ENCODE measurements around the gene MPP3. TPM values are rescaled to one million over a fixed set of nuclear protein-coding genes. Genes with fewer than 3 reads are reported as not detected.
"Not testable (repeated sequence)": the region's sequence is repeated elsewhere in the genome, so short reads cannot be mapped to it uniquely, and the experiment has no call there.

MPP3 gene
- total and polyA plus RNA-seq, 4 donors: 3.1 to 25.2 (median 15.2) TPM

DNA sequence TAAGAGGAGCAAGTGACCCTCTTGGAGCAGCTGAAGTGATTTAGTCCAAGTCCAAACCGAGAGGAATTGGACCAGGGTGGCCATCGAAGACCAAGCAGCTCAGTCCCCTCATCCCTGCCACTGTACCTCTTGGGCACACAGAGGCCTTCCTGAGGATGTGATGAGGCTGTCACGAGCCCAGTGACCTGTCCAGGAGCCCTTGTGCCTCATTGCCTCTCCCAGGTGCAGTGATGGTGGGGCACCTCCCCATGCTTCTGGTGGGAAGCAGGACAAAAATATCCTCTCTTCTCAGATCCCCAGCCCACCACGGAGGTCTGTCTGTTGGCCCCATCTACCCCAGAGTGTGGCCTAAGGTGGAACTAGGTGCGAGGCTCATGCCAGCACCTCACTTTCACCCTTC lies 11.3 kb upstream of the MPP3 start:
- ATAC-seq (ENCODE audit: low FRiP score): no peak
- 92 to 95% methylated on average over 5 of the region's 5 CpGs for WGBS, 2 donors
- no peaks in the 10 kb centered on the region for H3K36me3 ChIP-seq (ENCODE audit: control insufficient read depth in 1 of 2, insufficient read depth in 2 of 2, low read length in 1 of 2)
- H3K4me3 ChIP-seq (ENCODE audit: low read length in 2 of 2): no peak overlapping the region
- H3K27me3 ChIP-seq (ENCODE audit: control insufficient read depth in 1 of 2, insufficient read depth in 2 of 2, low read length in 1 of 2): no peaks in the 10 kb centered on the region
- no peaks in the 10 kb centered on the region for H3K9me3 ChIP-seq (ENCODE audit: control insufficient read depth, low read length)
- intact Hi-C loops (cut with DNase I): loop anchor here in 1 of 2 donors (10.0 kb wide), 1 partner anchor 149 kb away; no protein-coding TSS in a partner anchor
- no peaks in the 10 kb centered on the region for H3K4me1 ChIP-seq (ENCODE audit: control insufficient read depth in 1 of 2, insufficient read depth in 2 of 2, low read length in 2 of 2)
- DNase-seq: peak in 1 of 2 donors; percentile 38
- H3K27ac ChIP-seq (ENCODE audit: low read depth in 1 of 2, low read length in 2 of 2): no peak overlapping the region

DNA sequence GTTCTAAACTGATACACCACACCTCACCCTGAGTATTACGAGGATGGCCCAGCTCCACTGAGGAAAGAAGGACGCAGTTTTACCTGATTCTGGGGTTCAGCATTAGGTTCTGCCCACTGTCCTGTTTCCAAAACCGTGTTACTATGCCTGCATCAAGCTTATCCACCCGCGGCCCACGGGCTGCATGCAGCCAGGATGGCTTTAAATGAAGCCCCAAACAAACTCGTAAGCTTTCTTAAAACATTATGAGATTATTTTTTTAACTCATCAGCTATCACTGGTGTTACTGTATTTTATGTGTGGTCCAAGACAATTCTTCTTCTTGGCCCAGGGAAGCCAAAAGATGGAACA lies 10.0 kb upstream of the MPP3 start:
- H3K4me3 ChIP-seq (ENCODE audit: low read length in 2 of 2): no peak overlapping the region
- no peaks in the 10 kb centered on the region for H3K36me3 ChIP-seq (ENCODE audit: control insufficient read depth in 1 of 2, insufficient read depth in 2 of 2, low read length in 1 of 2)
- no peak for ATAC-seq (ENCODE audit: low FRiP score)
- intact Hi-C loops (cut with DNase I): loop anchor here in 1 of 2 donors (10.0 kb wide), 1 partner anchor 148 kb away; no protein-coding TSS in a partner anchor
- H3K27me3 ChIP-seq (ENCODE audit: control insufficient read depth in 1 of 2, insufficient read depth in 2 of 2, low read length in 1 of 2): no peaks in the 10 kb centered on the region
- no peak overlapping the region for H3K27ac ChIP-seq (ENCODE audit: low read depth in 1 of 2, low read length in 2 of 2)
- no peaks in the 10 kb centered on the region for H3K9me3 ChIP-seq (ENCODE audit: control insufficient read depth, low read length)
- WGBS, 2 donors: 83 to 84% methylated on average over 7 of the region's 7 CpGs
- no peaks in the 10 kb centered on the region for H3K4me1 ChIP-seq (ENCODE audit: control insufficient read depth in 1 of 2, insufficient read depth in 2 of 2, low read length in 2 of 2)
- peak in 1 of 2 donors; percentile 23 for DNase-seq

DNA sequence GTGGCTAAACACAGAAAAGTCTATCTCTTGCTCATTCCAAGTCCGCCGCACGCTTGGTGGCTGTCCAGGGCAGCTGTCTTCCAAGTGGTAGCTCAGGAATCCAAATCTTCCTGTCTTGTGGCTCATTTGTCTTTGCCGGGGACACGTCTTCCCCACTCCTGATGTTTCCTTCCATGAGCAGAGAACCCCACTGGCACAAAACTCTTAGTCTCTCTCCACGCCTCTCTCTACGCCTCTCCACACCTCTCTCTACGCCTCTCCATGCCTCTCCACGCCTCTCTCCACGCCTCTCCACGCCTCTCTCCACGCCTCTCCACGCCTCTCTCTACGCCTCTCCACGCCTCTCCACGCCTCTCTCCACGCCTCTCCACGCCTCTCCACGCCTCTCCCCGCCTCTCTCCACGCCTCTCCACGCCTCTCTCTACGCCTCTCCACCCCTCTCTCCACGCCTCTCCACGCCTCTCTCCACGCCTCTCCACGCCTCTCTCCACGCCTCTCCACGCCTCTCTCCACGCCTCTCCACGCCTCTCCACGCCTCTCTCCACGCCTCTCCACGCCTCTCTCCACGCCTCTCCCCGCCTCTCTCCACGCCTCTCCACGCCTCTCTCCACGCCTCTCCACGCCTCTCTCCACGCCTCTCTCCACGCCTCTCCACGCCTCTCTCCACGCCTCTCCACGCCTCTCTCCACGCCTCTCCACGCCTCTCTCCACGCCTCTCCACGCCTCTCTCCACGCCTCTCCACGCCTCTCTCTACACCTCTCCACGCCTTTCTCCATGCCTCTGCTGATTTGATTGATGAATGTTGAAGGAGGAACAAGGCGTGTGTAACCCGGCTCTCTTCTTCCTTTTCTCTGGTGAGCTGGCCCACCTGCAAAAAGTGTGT lies 9.4 kb upstream of the MPP3 start:
- intact Hi-C loops (cut with DNase I): loop anchor here in 1 of 2 donors (10.0 kb wide), 1 partner anchor 148 kb away; no protein-coding TSS in a partner anchor
- not testable (repeated sequence) for H3K27me3 ChIP-seq (ENCODE audit: control insufficient read depth in 1 of 2, insufficient read depth in 2 of 2, low read length in 1 of 2); H3K4me1 ChIP-seq (ENCODE audit: control insufficient read depth in 1 of 2, insufficient read depth in 2 of 2, low read length in 2 of 2); H3K4me3 ChIP-seq (ENCODE audit: low read length in 2 of 2); H3K36me3 ChIP-seq (ENCODE audit: control insufficient read depth in 1 of 2, insufficient read depth in 2 of 2, low read length in 1 of 2); H3K9me3 ChIP-seq (ENCODE audit: control insufficient read depth, low read length); ATAC-seq (ENCODE audit: low FRiP score); H3K27ac ChIP-seq (ENCODE audit: low read depth in 1 of 2, low read length in 2 of 2)
- peak in 1 of 2 donors; percentile 68 for DNase-seq
- WGBS, 2 donors: 86 to 90% methylated on average over 39 to 54 of the region's 54 CpGs

DNA sequence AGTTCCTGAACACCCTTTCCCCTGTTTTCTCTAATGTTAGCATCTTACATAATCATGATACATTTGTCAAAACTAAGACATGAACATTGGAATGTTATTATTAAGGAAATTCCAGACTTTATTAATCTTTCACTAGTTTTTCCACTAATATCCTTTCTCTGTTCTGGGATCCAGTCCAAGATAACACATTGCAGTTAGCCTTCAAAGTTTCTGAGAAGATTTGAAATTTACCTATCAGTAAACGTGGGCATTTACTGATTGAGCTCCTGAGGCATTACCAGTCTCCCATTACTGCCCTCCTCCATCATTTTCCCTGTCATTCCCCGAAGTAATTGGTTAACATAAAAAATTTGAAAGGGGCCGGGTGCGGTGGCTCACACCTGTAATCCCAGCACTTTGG lies 8.3 kb upstream of the MPP3 start:
- Histone ChIP-seq H3K27me3 (ENCODE audit: control insufficient read depth in 1 of 2, insufficient read depth in 2 of 2, low read length in 1 of 2) (no peaks in the 10 kb centered on the region), H3K36me3 (ENCODE audit: control insufficient read depth in 1 of 2, insufficient read depth in 2 of 2, low read length in 1 of 2) (no peaks in the 10 kb centered on the region), H3K9me3 (ENCODE audit: control insufficient read depth, low read length) (no peaks in the 10 kb centered on the region), H3K27ac (ENCODE audit: low read depth in 1 of 2, low read length in 2 of 2) (no peak overlapping the region), H3K4me3 (ENCODE audit: low read length in 2 of 2) (no peak overlapping the region), H3K4me1 (ENCODE audit: control insufficient read depth in 1 of 2, insufficient read depth in 2 of 2, low read length in 2 of 2) (no peaks in the 10 kb centered on the region)
- intact Hi-C loops (cut with DNase I): loop anchor here in 1 of 2 donors (10.0 kb wide), 1 partner anchor 146 kb away; no protein-coding TSS in a partner anchor
- WGBS, 2 donors: 15 to 31% methylated on average over 4 of the region's 4 CpGs
- DNase-seq: no peak
- no peak for ATAC-seq (ENCODE audit: low FRiP score)

DNA sequence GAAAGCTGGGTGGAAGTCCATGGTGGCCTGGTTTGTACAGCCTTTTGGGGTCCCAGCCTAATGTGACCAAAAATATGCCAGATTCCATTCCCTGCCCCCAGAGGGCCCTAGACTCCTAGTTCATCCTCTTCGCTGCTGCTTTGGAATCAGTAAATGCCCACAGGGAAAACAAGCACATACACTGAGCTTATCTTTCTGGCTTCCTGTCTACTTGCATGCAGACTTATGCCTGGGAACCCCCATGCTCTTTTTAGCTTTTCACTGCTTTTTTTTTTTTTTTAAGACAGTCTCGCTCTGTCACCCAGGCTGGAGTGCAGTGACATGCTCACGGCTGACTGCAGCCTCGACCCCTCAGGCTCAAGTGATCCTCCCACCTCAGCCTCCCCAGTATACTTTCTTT lies 7.9 kb upstream of the MPP3 start:
- DNase-seq: no peak
- Histone ChIP-seq H3K27ac (ENCODE audit: low read depth in 1 of 2, low read length in 2 of 2) (peak overlapping the region in 1 of 2 donors; percentile 41), H3K4me1 (ENCODE audit: control insufficient read depth in 1 of 2, insufficient read depth in 2 of 2, low read length in 2 of 2) (no peaks in the 10 kb centered on the region), H3K4me3 (ENCODE audit: low read length in 2 of 2) (no peak overlapping the region), H3K27me3 (ENCODE audit: control insufficient read depth in 1 of 2, insufficient read depth in 2 of 2, low read length in 1 of 2) (no peaks in the 10 kb centered on the region), H3K36me3 (ENCODE audit: control insufficient read depth in 1 of 2, insufficient read depth in 2 of 2, low read length in 1 of 2) (no peaks in the 10 kb centered on the region), H3K9me3 (ENCODE audit: control insufficient read depth, low read length) (no peaks in the 10 kb centered on the region)
- intact Hi-C loops (cut with DNase I): loop anchor here in 1 of 2 donors (10.0 kb wide), 1 partner anchor 146 kb away; no protein-coding TSS in a partner anchor
- 20 to 21% methylated on average over 4 of the region's 4 CpGs for WGBS, 2 donors
- no peak for ATAC-seq (ENCODE audit: low FRiP score)

DNA sequence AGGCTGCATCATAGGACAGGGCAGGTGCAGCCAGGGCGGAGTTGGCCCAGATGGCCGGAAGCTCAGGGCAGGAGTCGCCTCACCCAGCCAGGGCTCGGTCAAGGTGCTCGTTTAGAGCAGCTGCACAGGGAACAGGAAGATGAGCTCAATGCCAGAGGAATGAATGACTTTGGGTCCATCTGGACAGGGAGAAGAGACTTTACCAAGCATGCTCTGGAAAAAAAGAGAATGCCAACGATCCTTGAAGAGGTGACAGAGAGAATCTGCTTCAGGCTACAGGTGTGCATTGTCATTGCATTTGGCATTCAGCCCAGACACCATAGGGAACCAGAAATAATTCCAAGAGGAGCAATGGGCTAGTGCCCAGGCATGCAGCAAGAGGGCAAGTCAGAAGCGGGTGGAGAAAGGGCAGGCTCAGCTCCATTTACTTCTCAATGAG lies 6.7 kb upstream of the MPP3 start:
- 55 to 56% methylated on average over 7 of the region's 7 CpGs for WGBS, 2 donors
- H3K36me3 ChIP-seq (ENCODE audit: control insufficient read depth in 1 of 2, insufficient read depth in 2 of 2, low read length in 1 of 2): no peaks in the 10 kb centered on the region
- H3K4me1 ChIP-seq (ENCODE audit: control insufficient read depth in 1 of 2, insufficient read depth in 2 of 2, low read length in 2 of 2): no peaks in the 10 kb centered on the region
- no peak overlapping the region for H3K4me3 ChIP-seq (ENCODE audit: low read length in 2 of 2)
- no peaks in the 10 kb centered on the region for H3K27me3 ChIP-seq (ENCODE audit: control insufficient read depth in 1 of 2, insufficient read depth in 2 of 2, low read length in 1 of 2)
- intact Hi-C loops (cut with DNase I): loop anchor here in 1 of 2 donors (10.0 kb wide), 1 partner anchor 145 kb away; no protein-coding TSS in a partner anchor
- ATAC-seq (ENCODE audit: low FRiP score) (no peak), DNase-seq (no peak)
- H3K9me3 ChIP-seq (ENCODE audit: control insufficient read depth, low read length): no peaks in the 10 kb centered on the region
- no peak overlapping the region for H3K27ac ChIP-seq (ENCODE audit: low read depth in 1 of 2, low read length in 2 of 2)

DNA sequence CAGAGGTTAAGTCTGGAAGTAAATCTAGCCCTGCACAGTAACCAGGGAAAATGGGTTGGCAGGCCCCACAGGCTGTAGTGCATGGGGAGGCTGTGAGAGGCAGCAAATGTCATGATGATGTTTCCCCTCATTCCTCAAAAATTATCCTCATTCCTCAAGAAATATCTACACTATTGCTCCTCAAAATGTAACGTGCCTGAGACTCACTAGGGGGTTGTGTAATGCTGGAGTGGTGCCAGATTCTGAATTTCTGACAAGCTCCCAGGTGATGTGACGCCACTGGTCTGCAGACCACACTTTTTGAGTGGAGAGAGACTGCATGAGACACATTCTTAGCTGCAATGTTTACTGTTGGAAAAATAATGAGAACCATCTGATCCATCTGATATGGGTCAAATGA lies 1.2 kb upstream of the MPP3 start:
- no peaks in the 10 kb centered on the region for H3K4me1 ChIP-seq (ENCODE audit: control insufficient read depth in 1 of 2, insufficient read depth in 2 of 2, low read length in 2 of 2)
- WGBS, 2 donors: 57 to 63% methylated on average over 2 of the region's 2 CpGs
- no peak overlapping the region for H3K27ac ChIP-seq (ENCODE audit: low read depth in 1 of 2, low read length in 2 of 2)
- peaks cover 0 to 4% of the 10 kb centered on the region in 2 donors for H3K36me3 ChIP-seq (ENCODE audit: control insufficient read depth in 1 of 2, insufficient read depth in 2 of 2, low read length in 1 of 2)
- no peak overlapping the region for H3K4me3 ChIP-seq (ENCODE audit: low read length in 2 of 2)
- no peak for DNase-seq
- H3K9me3 ChIP-seq (ENCODE audit: control insufficient read depth, low read length): no peaks in the 10 kb centered on the region
- H3K27me3 ChIP-seq (ENCODE audit: control insufficient read depth in 1 of 2, insufficient read depth in 2 of 2, low read length in 1 of 2): no peaks in the 10 kb centered on the region
- intact Hi-C loops (cut with DNase I): loop anchor here (5.0 kb wide), 1 partner anchor 52 kb away; the partner anchor contains the start of gene CFAP97D1 (in 2 of the 2)
- no peak for ATAC-seq (ENCODE audit: low FRiP score)

DNA sequence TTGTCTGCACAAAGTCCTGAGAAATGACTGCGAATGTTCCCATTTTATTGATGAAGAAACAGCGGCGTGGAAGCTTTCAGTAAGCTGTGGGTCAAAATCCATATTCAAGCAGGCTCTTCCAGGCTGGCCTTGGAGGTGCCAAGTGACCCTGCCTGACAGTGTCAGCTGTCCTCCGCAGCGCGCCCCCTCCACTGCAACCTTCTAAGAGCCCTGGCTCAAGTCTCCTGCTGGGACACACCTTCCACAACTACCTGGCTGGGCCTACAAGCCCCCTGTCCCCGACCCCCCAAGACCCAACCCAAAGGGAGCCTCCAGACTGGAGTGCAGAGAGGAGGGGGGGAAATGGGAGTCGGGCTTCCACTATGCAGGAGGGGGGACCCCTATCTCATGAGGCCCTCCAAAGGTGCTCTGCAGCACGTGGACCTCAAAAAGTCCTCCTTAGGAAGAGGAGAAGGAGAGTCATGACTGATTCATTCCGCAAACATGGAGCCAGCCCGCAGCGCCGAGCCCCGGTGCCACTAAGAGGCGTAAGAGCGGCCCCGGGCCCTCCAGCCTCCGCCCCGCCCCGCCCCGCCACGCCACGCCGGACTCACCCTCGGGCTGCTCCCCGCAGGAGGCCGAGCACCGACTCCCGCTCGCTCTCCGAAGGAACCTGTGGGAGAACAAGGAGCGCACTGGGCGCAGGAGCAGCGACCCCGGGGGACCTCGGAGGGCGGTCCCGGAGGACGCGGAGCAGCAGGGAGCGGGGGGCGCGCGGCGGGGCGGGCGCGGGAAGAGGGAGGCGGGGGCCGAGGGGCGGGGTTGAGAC lies 574 bp downstream of the MPP3 start:
- Histone ChIP-seq H3K4me3 (ENCODE audit: low read length in 2 of 2) (peak overlapping the region; percentile 74 to 75), H3K36me3 (ENCODE audit: control insufficient read depth in 1 of 2, insufficient read depth in 2 of 2, low read length in 1 of 2) (peaks cover 0 to 6% of the 10 kb centered on the region in 2 donors), H3K27me3 (ENCODE audit: control insufficient read depth in 1 of 2, insufficient read depth in 2 of 2, low read length in 1 of 2) (no peaks in the 10 kb centered on the region), H3K4me1 (ENCODE audit: control insufficient read depth in 1 of 2, insufficient read depth in 2 of 2, low read length in 2 of 2) (no peaks in the 10 kb centered on the region), H3K27ac (ENCODE audit: low read depth in 1 of 2, low read length in 2 of 2) (no peak overlapping the region), H3K9me3 (ENCODE audit: control insufficient read depth, low read length) (no peaks in the 10 kb centered on the region)
- intact Hi-C loops (cut with DNase I): loop anchor here (5.0 kb wide), 1 partner anchor 50 kb away; the partner anchor contains the start of gene CFAP97D1 (in 2 of the 2)
- DNase-seq (peak; percentile 66 to 92), ATAC-seq (ENCODE audit: low FRiP score) (peak; percentile 72)
- 9 to 13% methylated on average over 40 to 51 of the region's 51 CpGs for whole genome bisulfite sequencing, 2 donors
